Breast epithelium (tissue), 3 donors: ENCODE results near the gene SAMD15.

Experiments used
- POLR2AphosphoS5 ChIP-seq, 3 donors: sonication (generic); formaldehyde crosslinking; IDR thresholded peaks; one replicate each; pipeline ENCODE4 v1.6.1; 2017; ENCODE audit warnings: antibody characterized with exemption in 3 of 3
- TF ChIP-seq, protein P1 (sequence below), 3 donors: fragments of 450-650 bp; IDR thresholded peaks; one replicate each; pipeline ENCODE4 v1.5.1; 2016 to 2017; ENCODE audit warnings: antibody characterized with exemption in 3 of 3, mild to moderate bottlenecking in 3 of 3, moderate library complexity in 3 of 3

DNA sequence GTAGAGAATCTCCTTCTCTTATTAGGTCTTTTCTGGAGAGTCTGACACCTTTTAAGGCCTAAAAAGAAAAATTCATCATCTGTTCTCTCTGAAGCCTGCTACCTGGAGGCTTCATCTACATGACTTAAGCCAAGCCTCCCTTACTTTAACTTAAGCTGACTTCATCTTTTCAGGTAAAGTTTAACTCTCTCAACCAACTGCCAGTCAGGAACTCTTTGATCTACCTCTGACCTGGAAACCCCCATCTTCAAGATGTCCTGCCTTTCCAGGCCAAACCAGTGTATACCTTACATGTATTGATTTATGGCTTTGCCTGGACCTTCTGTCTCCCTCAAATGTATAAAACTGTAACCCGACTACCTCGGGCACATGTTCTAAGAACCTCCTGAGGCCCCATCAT lies 38.9 kb upstream of the SAMD15 start:
- no peak for TF ChIP-seq POLR2AphosphoS5 (IDR thresholded peaks at IDR 0.05)
- TF ChIP-seq, protein P1, sequence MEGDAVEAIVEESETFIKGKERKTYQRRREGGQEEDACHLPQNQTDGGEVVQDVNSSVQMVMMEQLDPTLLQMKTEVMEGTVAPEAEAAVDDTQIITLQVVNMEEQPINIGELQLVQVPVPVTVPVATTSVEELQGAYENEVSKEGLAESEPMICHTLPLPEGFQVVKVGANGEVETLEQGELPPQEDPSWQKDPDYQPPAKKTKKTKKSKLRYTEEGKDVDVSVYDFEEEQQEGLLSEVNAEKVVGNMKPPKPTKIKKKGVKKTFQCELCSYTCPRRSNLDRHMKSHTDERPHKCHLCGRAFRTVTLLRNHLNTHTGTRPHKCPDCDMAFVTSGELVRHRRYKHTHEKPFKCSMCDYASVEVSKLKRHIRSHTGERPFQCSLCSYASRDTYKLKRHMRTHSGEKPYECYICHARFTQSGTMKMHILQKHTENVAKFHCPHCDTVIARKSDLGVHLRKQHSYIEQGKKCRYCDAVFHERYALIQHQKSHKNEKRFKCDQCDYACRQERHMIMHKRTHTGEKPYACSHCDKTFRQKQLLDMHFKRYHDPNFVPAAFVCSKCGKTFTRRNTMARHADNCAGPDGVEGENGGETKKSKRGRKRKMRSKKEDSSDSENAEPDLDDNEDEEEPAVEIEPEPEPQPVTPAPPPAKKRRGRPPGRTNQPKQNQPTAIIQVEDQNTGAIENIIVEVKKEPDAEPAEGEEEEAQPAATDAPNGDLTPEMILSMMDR (IDR thresholded peaks at IDR 0.05): no peak
